GM12878 (cell line): Measurements from ENCODE around the gene UBE3B. TPM values are rescaled to one million over a fixed set of nuclear protein-coding genes. Genes with fewer than 3 reads are reported as not detected.

Experiments
- ATAC-seq: fragments of 200-7000 bp; cut with Tn5 transposase; 3 replicates; pipeline ENCODE4 v1.9.1; 2020; ENCODE audit warnings: mild to moderate bottlenecking, moderate library complexity
- BruUV-seq: library from RNA; stranded (reverse); fragments of 400-500 nt; replicated peaks from 2 replicates; lab custom pipeline; 2021; lab: Mats Ljungman, UMichigan
- CTCF ChIA-PET: fragments of 300-600 bp; sonication (Branson Sonifier 250); formaldehyde crosslinking; extraction: SDS; loops from one replicate; lab custom pipeline; 2021; ENCODE audit warnings: inconsistent platforms; lab: Yijun Ruan, JAX
- POLR2A ChIA-PET: fragments of 350-600 bp; formaldehyde crosslinking; extraction: SDS; loops from one replicate; lab custom pipeline; 2021; ENCODE audit warnings: inconsistent platforms; lab: Charles Lee
- RAD21 ChIA-PET: fragments of 300-600 bp; sonication (Branson Sonifier 250); formaldehyde crosslinking; loops from one replicate; lab custom pipeline; 2023; ENCODE audit warnings: antibody characterized with exemption; ENCODE audit not compliant: unreplicated experiment; lab: Charles Lee
- SMC1A ChIA-PET: fragments of 300-600 bp; sonication (Branson Sonifier 250); formaldehyde crosslinking; loops from one replicate; lab custom pipeline; 2023; ENCODE audit not compliant: unreplicated experiment, uncharacterized antibody; lab: Charles Lee
- DNase-seq: peaks from one replicate; pipeline ENCODE4 v3.0.0-alpha.2; 2011; ENCODE audit warnings: low read depth, low spot score
- FAIRE-seq: peaks from 3 replicates; lab custom pipeline; 2011; peaks lifted over from hg19 to GRCh38; lab: Jason Lieb, UNC
- H2AFZ ChIP-seq: 2 replicates; pipeline ENCODE4 v1.6.0; 2011; ENCODE audit warnings: low read depth, low read length, control low read depth; ENCODE audit not compliant: control insufficient read depth
- H3K27ac ChIP-seq: 2 replicates; pipeline ENCODE4 v1.5.1; 2011; ENCODE audit warnings: control low read depth; ENCODE audit not compliant: control insufficient read depth, insufficient read depth
- H3K27me3 ChIP-seq, 2 experiments: replicated peaks in 1 of 2; 2 replicates each; pipeline versions ENCODE4 v1.6.0 to v1.6.1; 2011; ENCODE audit warnings: low read length in 1 of 2; ENCODE audit not compliant: control insufficient read depth in 2 of 2, insufficient read depth in 2 of 2
- H3K36me3 ChIP-seq, 2 experiments: 2 replicates each; pipeline ENCODE4 v1.5.1; 2011; ENCODE audit warnings: low read length in 1 of 2; ENCODE audit not compliant: control insufficient read depth in 2 of 2, insufficient read depth in 2 of 2
- H3K4me1 ChIP-seq: 2 replicates; pipeline ENCODE4 v1.6.1; 2011; ENCODE audit warnings: mild to moderate bottlenecking, low read length, moderate library complexity, mixed read lengths; ENCODE audit not compliant: control insufficient read depth, insufficient read depth
- H3K4me2 ChIP-seq: 2 replicates; pipeline ENCODE4 v1.6.0; 2011; ENCODE audit warnings: control low read depth; ENCODE audit not compliant: control insufficient read depth, insufficient read depth
- H3K4me3 ChIP-seq: fragments of 200-600 bp; sonication (generic); 2 replicates; pipeline ENCODE4 v1.5.1; 2016
- H3K79me2 ChIP-seq: 2 replicates; pipeline ENCODE4 v1.6.0; 2011; ENCODE audit warnings: low read length; ENCODE audit not compliant: control insufficient read depth, insufficient read depth
- H3K9ac ChIP-seq: 2 replicates; pipeline ENCODE4 v1.8.0; 2011; ENCODE audit warnings: low read length, control low read depth, mixed read lengths; ENCODE audit not compliant: control insufficient read depth, insufficient read depth
- H3K9me3 ChIP-seq: replicated peaks from 3 replicates; pipeline ENCODE4 v1.5.1; 2011; ENCODE audit warnings: mild to moderate bottlenecking, low read length; ENCODE audit not compliant: control insufficient read depth, insufficient read depth
- H4K20me1 ChIP-seq: 2 replicates; pipeline ENCODE4 v1.6.0; 2011; ENCODE audit not compliant: control insufficient read depth, insufficient read depth
- ATF2 ChIP-seq: IDR thresholded peaks from 2 replicates; pipeline ENCODE4 v1.6.1; 2012; ENCODE audit warnings: low read length, inconsistent platforms
- CEBPZ ChIP-seq: fragments of 150-350 bp; IDR thresholded peaks from 2 replicates; pipeline ENCODE4 v1.6.1; 2016; ENCODE audit warnings: low read depth, low read length
- ESRRA ChIP-seq: IDR thresholded peaks from 2 replicates; pipeline ENCODE4 v1.6.1; 2012; ENCODE audit warnings: mild to moderate bottlenecking, low read length, improper control_type of control experiment
- RELB ChIP-seq: fragments of 450-650 bp; IDR thresholded peaks from 2 replicates; pipeline ENCODE4 v1.6.1; 2017; ENCODE audit warnings: low read depth, mild to moderate bottlenecking, moderate library complexity
- ZNF384 ChIP-seq: IDR thresholded peaks from 2 replicates; pipeline ENCODE4 v1.6.1; 2012; ENCODE audit warnings: low read depth, mild to moderate bottlenecking, low read length, improper control_type of control experiment, borderline replicate concordance
- WGBS: methylation state at CpG from one replicate; pipeline ENCODE4 v1.1.6; 2016; ENCODE audit warnings: low lambda C conversion rate; ENCODE audit not compliant: insufficient replicate concordance, insufficient coverage; ENCODE audit errors: missing lambda C conversion rate; 5-methylcytosine and 5-hydroxymethylcytosine counted together
- in situ Hi-C: fragments of 300-500 bp; cut with MboI; formaldehyde crosslinking; loops from 9 replicates; pipeline ENCODE4 v1.14.3; 2018; ENCODE audit warnings: mixed read lengths
- intact Hi-C: fragments of 100-400 bp; cut with micrococcal nuclease; formaldehyde crosslinking; loops from one replicate; pipeline ENCODE4 v1.14.2; 2022; ENCODE audit not compliant: unreplicated experiment
- polyA plus RNA-seq, 11 experiments: library from polyadenylated mRNA; depleted of rRNA in 4 of 11; unstranded in 6 of 11; stranded (reverse) in 5 of 11; fragments of >200 nt; fragmentation: Nextera tagmentation in 4 of 11; fragmentation: Illumina TruSeq in 1 of 11; extraction: Ambion mirVana in 4 of 11; extraction: Trizol in 1 of 11; gene quantifications; 1 replicate in 1 of 11; 2 replicates in 10 of 11; pipeline versions ENCODE4 v1.2.1 to v1.2.3, GENCODE V29; 2011 to 2016; ENCODE audit warnings: inconsistent platforms in 2 of 11, missing spikeins in 2 of 11, low read depth in 1 of 11
- total RNA-seq, 4 experiments: library from RNA; depleted of rRNA in 3 of 4; stranded (reverse); fragments of >200 nt in 3 of 4; fragmentation: Illumina TruSeq in 1 of 4; extraction: Trizol in 1 of 4; gene quantifications; 2 replicates each; pipeline versions ENCODE4 v1.2.1 to v1.2.3, GENCODE V29; 2013 to 2021

UBE3B gene
- total and polyA plus RNA-seq, 10 of the 15 experiments (the other 5 are each of a cell fraction or from before 2014, with no cell fraction given) = 7.4 to 25.3 (median 17.1) TPM

- intact Hi-C loops = no loop called here
Observed at GRCh38 chr12:109480356-109480755, 2.9 kb downstream of the UBE3B start.

More at GRCh38 chr12:109480356-109480755, 2.9 kb downstream of the UBE3B start:
- RAD21 ChIA-PET = no interaction called here
- H3K4me3 ChIP-seq = no peak overlapping the region
- SMC1A ChIA-PET = no interaction called here
- POLR2A ChIA-PET = interaction anchor here (0.7 kb wide), 1 partner anchor 382 kb away, joined by 4 read pairs; no protein-coding TSS in a partner anchor
- no peak overlapping the region for H3K4me2 ChIP-seq
- H3K4me1 ChIP-seq = peaks cover 7% of the 10 kb centered on the region; the same call in 1 of the 2 replicates
- in situ Hi-C loops = no loop called here
- no peaks in the 10 kb centered on the region for H3K9me3 ChIP-seq
- no peak for FAIRE-seq
- H3K27ac ChIP-seq = no peak overlapping the region
- TF ChIP-seq RELB = no peak
- TF ChIP-seq ATF2 = no peak
- TF ChIP-seq ZNF384 = no peak
- TF ChIP-seq CEBPZ = no peak
- TF ChIP-seq ESRRA = no peak
- TF ChIP-seq, all 136 proteins: peak for 0
- H4K20me1 ChIP-seq = no peaks in the 10 kb centered on the region; the same call in 1 of the 2 replicates
- H3K9ac ChIP-seq = no peak overlapping the region
- no peak overlapping the region for H2AFZ ChIP-seq
- WGBS = 84% methylated on average over 4 of the region's 4 CpGs
- CTCF ChIA-PET = interaction anchor here (1.3 kb wide), 1 partner anchor 11 kb away, joined by 3 read pairs; no protein-coding TSS in a partner anchor
- H3K79me2 ChIP-seq = peaks cover 30% of the 10 kb centered on the region
- no peaks in the 10 kb centered on the region for H3K27me3 ChIP-seq
- H3K36me3 ChIP-seq = peaks cover 0 to 4% of the 10 kb centered on the region in 2 experiments; a peak in 2 of 4 replicates
- no peak for DNase-seq
- ATAC-seq = no peak
- no TSS peak for BruUV-seq
